Hematopoietic multipotent progenitor cell treated with erythropoietin and hydrocortisone succinate and interleukin-3 and kit ligand, for 8 days (in vitro differentiated cells): ENCODE measurements around the gene NPIPB6.
"Not testable (repeated sequence)": the region's sequence is repeated elsewhere in the genome, so short reads cannot be mapped to it uniquely, and the experiment has no call there.

Experiments used
- DNase-seq: peaks from one replicate; pipeline ENCODE4 v3.0.0-alpha.2; 2015

NPIPB6 gene

GRCh38 chr16:28363408-28363807 lies at the start of gene NPIPB6:
TSS of gene NPIPB6 (minus strand) at chr16:28363508. CDS start at chr16:28362822, 686 bp downstream.
- not testable (repeated sequence) for DNase-seq

- not testable (repeated sequence) for DNase-seq
Measured at GRCh38 chr16:28403220-28404072, 40.1 kb upstream of the NPIPB6 start, which contains the start of gene EIF3CL. TSS of gene EIF3CL (minus strand) at chr16:28403841. CDS start at chr16:28403618, 223 bp downstream.

- not testable (repeated sequence) for DNase-seq
Measured at GRCh38 chr16:28392054-28392453, 28.7 kb upstream of the NPIPB6 start.

- not testable (repeated sequence) for DNase-seq
Measured at GRCh38 chr16:28382177-28382867, 19.0 kb upstream of the NPIPB6 start.

- DNase-seq: not testable (repeated sequence)
Measured at GRCh38 chr16:28377822-28378221, 14.5 kb upstream of the NPIPB6 start.

- DNase-seq: not testable (repeated sequence)
Measured at GRCh38 chr16:28377108-28377625, 13.9 kb upstream of the NPIPB6 start.

GRCh38 chr16:28375115-28375514 lies 11.8 kb upstream of the NPIPB6 start:
- not testable (repeated sequence) for DNase-seq

- DNase-seq: not testable (repeated sequence)
Measured at GRCh38 chr16:28374281-28374680, 11.0 kb upstream of the NPIPB6 start.

- DNase-seq: not testable (repeated sequence)
Measured at GRCh38 chr16:28367926-28368325, 4.6 kb upstream of the NPIPB6 start.

GRCh38 chr16:28364268-28365173 lies 1.2 kb upstream of the NPIPB6 start:
- not testable (repeated sequence) for DNase-seq

GRCh38 chr16:28362600-28362999 lies 708 bp downstream of the NPIPB6 start:
- not testable (repeated sequence) for DNase-seq

GRCh38 chr16:28338230-28338629 lies 25.1 kb downstream of the NPIPB6 start:
- DNase-seq: not testable (repeated sequence)

GRCh38 chr16:28336940-28337710 lies 26.2 kb downstream of the NPIPB6 start:
- DNase-seq: not testable (repeated sequence)

GRCh38 chr16:28335678-28336077 lies 27.6 kb downstream of the NPIPB6 start:
- not testable (repeated sequence) for DNase-seq

GRCh38 chr16:28332632-28333031 lies 30.7 kb downstream of the NPIPB6 start:
- DNase-seq: not testable (repeated sequence)

- DNase-seq: not testable (repeated sequence)
Measured at GRCh38 chr16:28330981-28331380, 32.3 kb downstream of the NPIPB6 start.

- not testable (repeated sequence) for DNase-seq
Measured at GRCh38 chr16:28330232-28330631, 33.1 kb downstream of the NPIPB6 start.

- peak; percentile 66 for DNase-seq
Measured at GRCh38 chr16:28326881-28327610, 36.3 kb downstream of the NPIPB6 start.

- DNase-seq: no peak
Measured at GRCh38 chr16:28324887-28325279, 38.4 kb downstream of the NPIPB6 start.

- DNase-seq: no peak
Measured at GRCh38 chr16:28324235-28324886, 38.9 kb downstream of the NPIPB6 start.
